GM21619 (cell line): ENCODE data around the gene DEXI.
"Not testable (repeated sequence)": the region's sequence is repeated elsewhere in the genome, so short reads cannot be mapped to it uniquely, and the experiment has no call there.

Source experiments
- ATAC-seq: cut with Tn5 transposase; IDR thresholded peaks from one replicate; pipeline ENCODE4 v1.9.1; 2021; ENCODE audit not compliant: unreplicated experiment

DEXI gene

GRCh38 chr16:10969615-10970014, 27.3 kb upstream of the DEXI start:
- no peak for ATAC-seq

- ATAC-seq, result no peak
Measured at GRCh38 chr16:10968498-10968897, 26.2 kb upstream of the DEXI start.

GRCh38 chr16:10967986-10968385, 25.7 kb upstream of the DEXI start:
- ATAC-seq, result no peak

- ATAC-seq, result not testable (repeated sequence)
Measured at GRCh38 chr16:10966559-10966958, 24.3 kb upstream of the DEXI start.

- ATAC-seq, result no peak
Measured at GRCh38 chr16:10966129-10966528, 23.9 kb upstream of the DEXI start.

GRCh38 chr16:10965440-10966061, 23.3 kb upstream of the DEXI start:
- ATAC-seq, result peak; percentile 50

- ATAC-seq, result peak; percentile 42
Measured at GRCh38 chr16:10964891-10965326, 22.6 kb upstream of the DEXI start.

- ATAC-seq, result peak; percentile 48
Measured at GRCh38 chr16:10964039-10964890, 22.0 kb upstream of the DEXI start.

- no peak for ATAC-seq
Measured at GRCh38 chr16:10961231-10961630, 19.0 kb upstream of the DEXI start.

GRCh38 chr16:10959161-10959560, 16.9 kb upstream of the DEXI start:
- no peak for ATAC-seq

GRCh38 chr16:10957771-10958482, 15.7 kb upstream of the DEXI start:
- ATAC-seq, result no peak

GRCh38 chr16:10954903-10955302, 12.6 kb upstream of the DEXI start:
- ATAC-seq, result no peak

- no peak for ATAC-seq
Measured at GRCh38 chr16:10951026-10951425, 8.8 kb upstream of the DEXI start.

- ATAC-seq, result no peak
Measured at GRCh38 chr16:10950393-10950792, 8.1 kb upstream of the DEXI start.

GRCh38 chr16:10949424-10949970, 7.2 kb upstream of the DEXI start:
- ATAC-seq, result peak; percentile 68

GRCh38 chr16:10947211-10947787, 5.0 kb upstream of the DEXI start:
- no peak for ATAC-seq

GRCh38 chr16:10946308-10946707, 4.0 kb upstream of the DEXI start:
- ATAC-seq, result no peak

- no peak for ATAC-seq
Measured at GRCh38 chr16:10945065-10945787, 3.0 kb upstream of the DEXI start.

GRCh38 chr16:10944249-10945064, 2.2 kb upstream of the DEXI start, which contains the start of gene CLEC16A:
CLEC16A (plus strand) TSS chr16:10944564; CDS start chr16:10944718, 154 bp downstream.
- ATAC-seq, result peak; percentile 65

GRCh38 chr16:10943064-10943353, 741 bp upstream of the DEXI start:
- ATAC-seq, result no peak
